Fibroblast of skin of right biceps (primary cell): ENCODE data around the gene TIAM1.
A peak's percentile ranks its signal among the peaks of the same experiment; 100 is the strongest.

Source experiments
- DNase-seq: peaks from one replicate; pipeline ENCODE4 v3.0.0-alpha.2; 2013

The TIAM1 gene

GRCh38 chr21:31119199-31119598, 224.9 kb downstream of the TIAM1 start:
- no peak for DNase-seq

- DNase-seq: peak; percentile 93
Observed at GRCh38 chr21:31117128-31117916, 226.7 kb downstream of the TIAM1 start.

- DNase-seq: no peak
Observed at GRCh38 chr21:31115249-31115648, 228.8 kb downstream of the TIAM1 start.

GRCh38 chr21:31111093-31111492, 233.0 kb downstream of the TIAM1 start:
- no peak for DNase-seq

GRCh38 chr21:31110430-31110829, 233.6 kb downstream of the TIAM1 start:
- DNase-seq: no peak

- DNase-seq: no peak
Observed at GRCh38 chr21:31107871-31108270, 236.2 kb downstream of the TIAM1 start.

GRCh38 chr21:31107176-31107785, 236.8 kb downstream of the TIAM1 start:
- DNase-seq: peak; percentile 14

GRCh38 chr21:31103571-31104265, 240.3 kb downstream of the TIAM1 start:
- no peak for DNase-seq

- DNase-seq: no peak
Observed at GRCh38 chr21:31103163-31103562, 240.9 kb downstream of the TIAM1 start.

GRCh38 chr21:31099122-31099521, 244.9 kb downstream of the TIAM1 start:
- no peak for DNase-seq

GRCh38 chr21:31098576-31099005, 245.5 kb downstream of the TIAM1 start:
- peak; percentile 50 for DNase-seq

GRCh38 chr21:31092832-31093625, 251.0 kb downstream of the TIAM1 start:
- no peak for DNase-seq

- DNase-seq: no peak
Observed at GRCh38 chr21:31090376-31090775, 253.7 kb downstream of the TIAM1 start.

- no peak for DNase-seq
Observed at GRCh38 chr21:31088474-31088751, 255.6 kb downstream of the TIAM1 start.

GRCh38 chr21:31087639-31088473, 256.2 kb downstream of the TIAM1 start:
- DNase-seq: no peak

GRCh38 chr21:31084689-31085088, 259.4 kb downstream of the TIAM1 start:
- DNase-seq: no peak

- no peak for DNase-seq
Observed at GRCh38 chr21:31078796-31079195, 265.3 kb downstream of the TIAM1 start.

GRCh38 chr21:31078216-31078615, 265.8 kb downstream of the TIAM1 start:
- no peak for DNase-seq

GRCh38 chr21:31075848-31076247, 268.2 kb downstream of the TIAM1 start:
- DNase-seq: no peak

GRCh38 chr21:31072533-31072932, 271.5 kb downstream of the TIAM1 start:
- DNase-seq: no peak
